ENCODE measurements around the gene SEMA6A. TPM values are rescaled to one million over a fixed set of nuclear protein-coding genes. Genes with fewer than 3 reads are reported as not detected.

Gene SEMA6A
- total RNA-seq, 4 donors from 2014 or later = 37.1 to 121 (median 111) TPM

GRCh38 chr5:116507051-116507537 is 67.5 kb downstream of the SEMA6A start:
- Histone ChIP-seq H3K36me3 (peaks cover 0 to 13% (median 0%) of the 10 kb centered on the region in 3 donors), H3K9me3 (no peaks in the 10 kb centered on the region), H3K4me3 (no peak overlapping the region), H3K27ac (no peak overlapping the region), H3K27me3 (no peaks in the 10 kb centered on the region), H3K4me1 (peaks cover 0 to 6% (median 0%) of the 10 kb centered on the region in 4 donors)
- TF ChIP-seq POLR2A (IDR thresholded peaks at IDR 0.05) (no peak), CTCF (IDR thresholded peaks at IDR 0.05) (no peak)
- DNase-seq = no peak

- Histone ChIP-seq H3K4me1 (peaks cover 0 to 6% (median 0%) of the 10 kb centered on the region in 4 donors), H3K9me3 (no peaks in the 10 kb centered on the region), H3K36me3 (peaks cover 0 to 19% (median 0%) of the 10 kb centered on the region in 3 donors), H3K27me3 (no peaks in the 10 kb centered on the region), H3K4me3 (no peak overlapping the region), H3K27ac (no peak overlapping the region)
- TF ChIP-seq CTCF (IDR thresholded peaks at IDR 0.05) = no peak
- TF ChIP-seq POLR2A (IDR thresholded peaks at IDR 0.05) = no peak
- no peak for DNase-seq
Observed at GRCh38 chr5:116506488-116506887, 68.1 kb downstream of the SEMA6A start.

- no peaks in the 10 kb centered on the region for H3K27me3 ChIP-seq
- H3K36me3 ChIP-seq = peaks cover 0 to 26% (median 0%) of the 10 kb centered on the region in 3 donors
- no peak for DNase-seq
- H3K27ac ChIP-seq = no peak overlapping the region
- TF ChIP-seq POLR2A (IDR thresholded peaks at IDR 0.05) (no peak), CTCF (IDR thresholded peaks at IDR 0.05) (no peak)
- H3K9me3 ChIP-seq = no peaks in the 10 kb centered on the region
- peaks cover 0 to 6% (median 0%) of the 10 kb centered on the region in 4 donors for H3K4me1 ChIP-seq
- no peak overlapping the region for H3K4me3 ChIP-seq
Observed at GRCh38 chr5:116504593-116505166, 69.9 kb downstream of the SEMA6A start.

GRCh38 chr5:116502616-116503015 is 72.0 kb downstream of the SEMA6A start:
- Histone ChIP-seq H3K27me3 (no peaks in the 10 kb centered on the region), H3K9me3 (no peaks in the 10 kb centered on the region), H3K4me3 (no peak overlapping the region), H3K4me1 (peaks cover 0 to 10% (median 0%) of the 10 kb centered on the region in 4 donors), H3K36me3 (peaks cover 0 to 26% (median 0%) of the 10 kb centered on the region in 3 donors), H3K27ac (no peak overlapping the region)
- TF ChIP-seq CTCF (IDR thresholded peaks at IDR 0.05) (no peak), POLR2A (IDR thresholded peaks at IDR 0.05) (no peak)
- no peak for DNase-seq

GRCh38 chr5:116502138-116502537 is 72.5 kb downstream of the SEMA6A start:
- Histone ChIP-seq H3K9me3 (no peaks in the 10 kb centered on the region), H3K27ac (no peak overlapping the region), H3K4me3 (no peak overlapping the region), H3K36me3 (peaks cover 0 to 26% (median 0%) of the 10 kb centered on the region in 3 donors), H3K27me3 (no peaks in the 10 kb centered on the region), H3K4me1 (peaks cover 0 to 10% (median 0%) of the 10 kb centered on the region in 4 donors)
- DNase-seq = no peak
- no peak for TF ChIP-seq POLR2A (IDR thresholded peaks at IDR 0.05)
- no peak for TF ChIP-seq CTCF (IDR thresholded peaks at IDR 0.05)

Measured in Peyer's patch (tissue), 4 donors.